ENCODE results near the gene CDH23. TPM values are rescaled to one million over a fixed set of nuclear protein-coding genes. Genes with fewer than 3 reads are reported as not detected.

Gene CDH23
- total RNA-seq, 1 experiment from 2014 or later, result 7.8 TPM

- Histone ChIP-seq H3K79me2 (ENCODE audit: low read depth) (no peaks in the 10 kb centered on the region), H3K4me3 (no peak overlapping the region), H3F3A (ENCODE audit: insufficient read depth, low read depth) (peaks cover 6% of the 10 kb centered on the region; the same call in 1 of the 2 replicates), H3K9me2 (ENCODE audit: insufficient read depth) (no peaks in the 10 kb centered on the region), H3K27ac (no peak overlapping the region), H3K27me3 (ENCODE audit: insufficient read depth, low read depth) (no peaks in the 10 kb centered on the region), H2AFZ (no peak overlapping the region), H3K9me3 (ENCODE audit: insufficient read depth, low read depth) (no peaks in the 10 kb centered on the region), H3K4me2 (no peak overlapping the region), H4K20me1 (ENCODE audit: insufficient read depth) (no peaks in the 10 kb centered on the region), H3K36me3 (ENCODE audit: low read depth) (no peaks in the 10 kb centered on the region), H3K4me1 (replicated peaks; ENCODE audit: insufficient read depth) (peaks cover 14% of the 10 kb centered on the region)
- CTCF ChIA-PET, result no interaction called here
- DNase-seq, result no peak
- BruUV-seq (replicated peaks), result no TSS peak
- intact Hi-C loops (cut with micrococcal nuclease; ENCODE audit: unreplicated experiment), result no loop called here
- TF ChIP-seq EZH2 (IDR thresholded peaks at IDR 0.05; ENCODE audit: low read depth) (no peak), CTCF (conservative IDR thresholded peaks at IDR 0.05) (no peak)
- POLR2A ChIA-PET (ENCODE audit: unreplicated experiment), result interaction anchor here (0.6 kb wide), 2 partner anchors 25 to 30 kb away, joined by 3 to 7 read pairs; no protein-coding TSS in a partner anchor
Measured at GRCh38 chr10:71717551-71717951, 320.8 kb downstream of the CDH23 start.

- POLR2A ChIA-PET (ENCODE audit: unreplicated experiment), result no interaction called here
- CTCF ChIA-PET, result no interaction called here
Measured at GRCh38 chr10:71718165-71718698, 321.5 kb downstream of the CDH23 start.

GRCh38 chr10:71719042-71719441, 322.3 kb downstream of the CDH23 start:
- no TSS peak for BruUV-seq (replicated peaks)
- H3K4me2 ChIP-seq, result no peak overlapping the region
- no peaks in the 10 kb centered on the region for H3K79me2 ChIP-seq (ENCODE audit: low read depth)
- intact Hi-C loops (cut with micrococcal nuclease; ENCODE audit: unreplicated experiment), result no loop called here
- peaks cover 7% of the 10 kb centered on the region for H3K4me1 ChIP-seq (replicated peaks; ENCODE audit: insufficient read depth)
- H3K36me3 ChIP-seq (ENCODE audit: low read depth), result no peaks in the 10 kb centered on the region
- TF ChIP-seq EZH2 (IDR thresholded peaks at IDR 0.05; ENCODE audit: low read depth), result no peak
- TF ChIP-seq CTCF (conservative IDR thresholded peaks at IDR 0.05), result no peak
- H2AFZ ChIP-seq, result no peak overlapping the region
- peaks cover under 1% of the 10 kb centered on the region; the same call in 1 of the 2 replicates for H3F3A ChIP-seq (ENCODE audit: insufficient read depth, low read depth)
- no peak overlapping the region for H3K4me3 ChIP-seq
- H3K27ac ChIP-seq, result no peak overlapping the region
- POLR2A ChIA-PET (ENCODE audit: unreplicated experiment), result no interaction called here
- CTCF ChIA-PET, result interaction anchor here (0.7 kb wide), 1 partner anchor 112 kb away, joined by 5 read pairs; no protein-coding TSS in a partner anchor
- H3K9me2 ChIP-seq (ENCODE audit: insufficient read depth), result no peaks in the 10 kb centered on the region
- H3K27me3 ChIP-seq (ENCODE audit: insufficient read depth, low read depth), result no peaks in the 10 kb centered on the region
- no peaks in the 10 kb centered on the region for H3K9me3 ChIP-seq (ENCODE audit: insufficient read depth, low read depth)
- DNase-seq, result no peak
- no peaks in the 10 kb centered on the region for H4K20me1 ChIP-seq (ENCODE audit: insufficient read depth)

More at GRCh38 chr10:71718165-71718698, 321.5 kb downstream of the CDH23 start:
- no peaks in the 10 kb centered on the region for H3K27me3 ChIP-seq (ENCODE audit: insufficient read depth, low read depth)
- no peak overlapping the region for H3K4me2 ChIP-seq
- peaks cover 14% of the 10 kb centered on the region for H3K4me1 ChIP-seq (replicated peaks; ENCODE audit: insufficient read depth)
- no peaks in the 10 kb centered on the region for H3K9me3 ChIP-seq (ENCODE audit: insufficient read depth, low read depth)
- TF ChIP-seq EZH2 (IDR thresholded peaks at IDR 0.05; ENCODE audit: low read depth) (no peak), CTCF (conservative IDR thresholded peaks at IDR 0.05) (no peak)
- H3K9me2 ChIP-seq (ENCODE audit: insufficient read depth), result no peaks in the 10 kb centered on the region
- no peak overlapping the region for H2AFZ ChIP-seq
- intact Hi-C loops (cut with micrococcal nuclease; ENCODE audit: unreplicated experiment), result no loop called here
- BruUV-seq (replicated peaks), result no TSS peak
- H3K36me3 ChIP-seq (ENCODE audit: low read depth), result no peaks in the 10 kb centered on the region
- no peak overlapping the region for H3K27ac ChIP-seq
- H4K20me1 ChIP-seq (ENCODE audit: insufficient read depth), result no peaks in the 10 kb centered on the region
- H3F3A ChIP-seq (ENCODE audit: insufficient read depth, low read depth), result peaks cover 6% of the 10 kb centered on the region; the same call in 1 of the 2 replicates
- H3K4me3 ChIP-seq, result no peak overlapping the region
- H3K79me2 ChIP-seq (ENCODE audit: low read depth), result no peaks in the 10 kb centered on the region
- DNase-seq, result no peak
